ENCODE data around the gene DVL1.

GRCh38 chr1:1335283-1335682 lies 13.9 kb downstream of the DVL1 start:
- TF ChIP-seq ELK1 (CRISPR knock-in tag; IDR thresholded peaks at IDR 0.05) (no peak), CTCF (IDR thresholded peaks at IDR 0.05 in 2 of 3, conservative IDR thresholded peaks at IDR 0.05 in 1 of 3; ENCODE audit: insufficient read depth in 2 of 3, low read depth in 1 of 3, low read length in 3 of 3) (no peak)
